Measurements from ENCODE around the gene ARPIN.
A peak's percentile ranks its signal among the peaks of the same experiment; 100 is the strongest.
"Not testable (repeated sequence)": the region's sequence is repeated elsewhere in the genome, so short reads cannot be mapped to it uniquely, and the experiment has no call there.

The ARPIN gene

GRCh38 chr15:89875741-89876140 lies 37.0 kb downstream of the ARPIN start:
- no peak for DNase-seq

DNA sequence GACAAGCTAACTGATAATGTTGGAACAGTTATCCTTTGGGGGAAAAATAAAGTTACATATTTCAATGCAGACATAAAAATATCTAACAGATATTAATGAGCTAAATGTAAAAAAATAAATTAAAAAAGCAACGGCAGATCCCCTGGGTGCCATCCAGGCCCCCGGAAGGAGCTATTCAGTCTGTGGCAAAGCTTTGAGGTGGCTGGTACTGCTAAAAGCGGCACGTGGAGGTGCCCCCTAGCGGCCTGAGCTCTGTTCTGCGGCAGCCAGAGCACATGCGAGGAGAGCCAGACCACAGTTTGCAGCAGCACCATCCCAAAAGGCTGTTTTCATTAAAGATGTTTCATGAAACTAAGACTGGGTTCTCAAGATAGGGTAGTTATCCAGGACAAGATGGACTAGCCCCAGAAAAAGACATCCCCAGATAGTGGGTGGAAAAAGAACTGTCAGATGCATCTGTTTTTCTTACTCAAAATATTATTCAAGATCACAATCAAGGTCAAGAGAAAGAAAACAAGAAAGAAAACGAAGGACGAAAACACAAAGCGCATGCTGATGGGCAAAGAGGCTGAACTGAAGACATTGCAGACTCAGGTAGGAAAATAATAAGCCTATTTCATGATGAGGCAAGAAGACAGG lies 37.7 kb downstream of the ARPIN start:
- peak; percentile 28 for DNase-seq

DNA sequence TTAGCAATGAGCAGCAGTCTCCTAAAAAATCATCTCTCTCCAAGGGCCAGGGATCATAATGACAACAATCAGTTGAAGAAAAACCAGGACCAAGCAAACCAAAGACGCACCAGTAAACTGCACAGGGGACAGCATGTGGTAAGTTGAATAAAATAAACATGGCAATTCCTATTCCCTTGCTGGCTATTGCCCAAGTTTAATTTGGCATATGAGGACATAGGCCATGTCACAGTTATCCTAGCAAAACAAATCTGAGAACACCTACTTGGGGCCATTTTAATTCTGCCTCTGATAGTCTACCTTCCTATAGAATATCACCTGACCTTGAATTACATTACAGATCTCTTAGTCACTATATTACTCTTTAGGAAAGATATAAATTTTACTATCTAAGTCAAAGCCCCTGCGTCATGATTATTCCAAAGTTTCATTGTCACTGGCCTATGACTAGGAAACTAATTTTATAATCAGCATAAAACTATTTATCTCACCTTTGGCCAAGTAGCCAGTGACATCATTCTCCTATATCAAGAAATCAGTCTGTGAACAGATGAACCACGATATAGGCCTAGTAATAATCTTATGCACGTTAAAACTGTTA lies 42.0 kb downstream of the ARPIN start:
- no peak for DNase-seq

GRCh38 chr15:89870006-89870405 lies 42.7 kb downstream of the ARPIN start:
- DNase-seq = no peak

- not testable (repeated sequence) for DNase-seq
Measured at GRCh38 chr15:89869490-89869889, 43.3 kb downstream of the ARPIN start.

- no peak for DNase-seq
Measured at GRCh38 chr15:89864958-89865739, 47.6 kb downstream of the ARPIN start.

DNA sequence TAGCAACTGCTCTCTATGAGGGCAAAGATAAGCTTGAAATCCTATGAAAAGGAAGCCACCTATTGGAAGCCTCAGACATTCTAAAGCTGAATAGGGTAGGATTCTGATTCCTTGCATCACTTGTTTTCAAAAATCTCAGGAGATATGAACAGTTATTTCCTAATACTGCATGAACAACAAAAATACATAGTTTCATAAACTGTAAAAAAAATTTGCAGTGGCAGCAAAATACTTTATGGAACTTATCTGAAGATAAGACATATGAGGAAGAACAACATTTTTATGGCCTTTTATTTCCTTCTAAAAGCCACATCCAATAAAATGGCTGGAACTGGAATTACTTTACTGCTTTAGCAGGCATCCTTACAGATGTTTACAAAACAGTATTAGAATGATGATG lies 48.8 kb downstream of the ARPIN start:
- no peak for DNase-seq

- peak; percentile 20 for DNase-seq
Measured at GRCh38 chr15:89860891-89861290, 51.9 kb downstream of the ARPIN start.

- DNase-seq = no peak
Measured at GRCh38 chr15:89860431-89860830, 52.3 kb downstream of the ARPIN start.

- DNase-seq = no peak
Measured at GRCh38 chr15:89858661-89859458, 53.9 kb downstream of the ARPIN start.

GRCh38 chr15:89857673-89858072 lies 55.1 kb downstream of the ARPIN start:
- DNase-seq = no peak

DNA sequence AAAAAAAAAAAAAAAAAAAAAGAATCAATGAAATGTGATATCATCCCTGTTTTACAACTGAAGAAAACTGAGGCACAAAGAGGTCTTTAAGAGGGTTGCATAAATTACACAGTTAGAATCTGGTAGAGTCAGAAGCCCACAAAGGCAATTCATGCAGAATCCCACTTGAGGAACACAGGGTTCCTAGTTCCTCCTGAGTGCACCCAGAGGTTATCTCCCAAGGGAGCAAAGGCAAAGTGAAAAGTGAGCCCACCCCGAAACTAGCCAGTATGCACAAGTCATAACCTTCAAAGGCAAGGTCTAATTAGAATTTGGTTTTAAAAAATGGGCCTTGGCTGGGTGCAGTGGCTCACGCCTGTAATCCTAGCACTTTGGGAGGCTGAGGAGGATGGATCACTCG lies 56.8 kb downstream of the ARPIN start:
- DNase-seq = no peak

- not testable (repeated sequence) for DNase-seq
Measured at GRCh38 chr15:89854863-89855262, 57.9 kb downstream of the ARPIN start.

DNA sequence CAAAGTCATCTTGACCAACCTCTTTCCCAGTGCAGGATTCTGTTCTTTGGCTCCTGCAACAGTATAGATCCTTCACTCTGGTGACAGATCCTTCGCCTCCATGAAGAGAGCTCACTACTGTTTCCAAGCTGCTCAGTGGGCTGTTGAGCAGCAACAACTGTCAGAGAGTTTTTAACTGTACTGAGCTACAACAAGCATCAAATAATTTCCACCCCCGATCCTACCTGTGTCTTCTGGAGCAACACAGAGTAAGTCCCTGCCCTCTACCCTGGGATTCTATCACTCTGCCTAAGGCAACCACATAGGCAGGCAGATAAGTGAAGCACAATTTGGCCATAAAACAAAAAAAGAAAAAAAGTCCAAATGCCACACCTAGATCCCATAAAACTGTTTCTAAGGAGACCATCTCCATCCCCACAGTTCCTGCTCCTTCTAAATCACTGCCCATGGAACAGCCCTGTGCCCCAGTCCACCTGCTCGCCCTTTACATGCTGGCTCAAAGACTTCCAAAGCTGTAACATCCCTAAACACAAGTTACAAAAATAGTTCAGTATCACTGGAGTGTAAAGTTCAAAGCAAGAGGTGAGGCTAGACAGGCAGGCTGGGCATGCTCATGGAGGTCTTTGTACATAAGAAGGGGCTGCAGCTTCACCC lies 60.3 kb downstream of the ARPIN start:
- no peak for DNase-seq

DNA sequence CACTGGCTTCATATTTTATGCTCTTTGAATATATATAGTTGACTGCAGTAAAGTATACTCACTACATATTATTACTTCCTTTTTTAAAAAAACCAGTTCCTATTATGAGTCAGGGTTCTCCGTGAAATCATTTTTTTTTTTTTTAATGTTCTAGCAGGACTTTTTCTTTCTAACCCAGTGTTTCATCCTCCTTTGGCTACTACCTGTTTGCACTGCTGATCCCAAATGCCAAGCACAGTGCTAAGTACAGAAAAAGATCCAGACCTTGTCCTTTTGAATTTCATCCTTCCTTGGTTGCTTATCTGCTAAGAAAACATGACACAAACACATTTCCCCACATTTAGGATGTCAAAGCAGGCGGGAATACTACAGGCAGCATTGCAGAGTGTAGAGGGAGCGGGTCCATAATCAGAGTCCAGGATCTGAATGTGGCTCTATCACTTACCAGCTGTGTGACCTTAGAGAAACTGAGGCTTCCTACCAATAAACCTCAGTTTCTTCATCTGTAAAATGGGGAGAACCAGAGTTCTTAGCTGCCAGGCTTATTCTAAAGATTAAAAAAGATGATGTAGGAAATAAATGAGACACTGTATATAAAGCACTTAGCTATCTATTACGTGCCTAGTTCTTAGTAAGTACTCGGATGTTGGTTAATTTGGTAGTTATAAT lies 60.9 kb downstream of the ARPIN start:
- DNase-seq = no peak

DNA sequence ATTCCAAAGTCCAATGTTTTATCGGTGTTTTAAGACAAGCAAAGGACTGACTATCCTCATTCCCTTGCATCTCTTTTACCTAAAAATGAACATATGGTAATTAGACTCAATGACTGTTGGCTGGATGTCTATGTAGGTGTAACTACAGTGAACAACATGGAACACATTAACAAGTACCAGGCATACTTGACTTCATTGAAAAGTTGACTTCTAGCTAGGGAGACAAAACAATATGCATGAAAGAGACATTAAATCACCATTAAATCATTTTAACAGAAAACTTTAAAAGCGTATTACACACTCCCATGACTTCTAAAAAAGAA lies 63.8 kb downstream of the ARPIN start:
- DNase-seq = no peak

- no peak for DNase-seq
Measured at GRCh38 chr15:89847101-89847500, 65.7 kb downstream of the ARPIN start.

DNA sequence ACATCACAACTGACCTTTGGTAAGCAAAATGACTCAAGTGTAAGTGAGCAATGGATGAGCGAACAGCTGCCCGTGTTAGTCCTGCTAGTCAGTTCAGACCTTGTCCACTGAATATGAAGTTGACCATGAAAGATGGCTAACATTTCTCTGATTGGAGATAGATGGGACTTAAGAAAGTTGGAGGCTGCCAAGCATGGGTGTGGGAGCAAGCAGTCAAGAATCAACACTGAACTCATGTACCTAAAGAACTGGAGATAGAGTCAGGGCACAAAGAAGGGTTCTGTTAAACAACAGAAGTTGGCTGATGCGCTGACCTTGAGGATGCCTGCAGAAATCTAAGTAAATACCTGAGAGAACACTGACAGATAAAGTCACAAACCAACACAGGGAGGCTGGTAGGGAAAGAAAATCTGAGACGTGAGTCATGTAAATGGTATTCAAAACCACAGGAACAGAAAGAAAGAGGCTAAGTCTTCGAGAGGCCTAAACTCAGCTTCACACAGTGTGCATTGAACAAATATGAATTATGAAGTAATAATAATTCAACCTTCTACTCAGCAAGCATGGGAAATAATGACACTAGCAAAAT lies 67.4 kb downstream of the ARPIN start:
- no peak for DNase-seq

Data from NCI-H748 treated with DMSO at 0.1 percent for 48 hours (cell line).